B cell (primary cell): ENCODE results near the gene KIF25.

Experiments used
- CTCF ChIP-seq: fragments of 200-600 bp; IDR thresholded peaks from one replicate; pipeline ENCODE4 v1.8.0; 2022; ENCODE audit warnings: antibody characterized with exemption, mild to moderate bottlenecking
- EZH2 ChIP-seq: IDR thresholded peaks from 2 replicates; pipeline ENCODE4 v1.6.1; 2012; ENCODE audit warnings: borderline replicate concordance, low read depth, mild to moderate bottlenecking, moderate library complexity, low read length; ENCODE audit not compliant: insufficient read depth, poor library complexity, severe bottlenecking

GRCh38 chr6:168013250-168013915 lies 15.9 kb downstream of the KIF25 start:
- TF ChIP-seq CTCF (no peak), EZH2 (no peak)
